GM18868 (cell line): ENCODE measurements around the gene DPRX.
"Not testable (repeated sequence)": the region's sequence is repeated elsewhere in the genome, so short reads cannot be mapped to it uniquely, and the experiment has no call there.

ENCODE experiments used
- ATAC-seq: cut with Tn5 transposase; IDR thresholded peaks from one replicate; pipeline ENCODE4 v1.9.1; 2021; ENCODE audit warnings: mild to moderate bottlenecking, moderate library complexity; ENCODE audit not compliant: unreplicated experiment

The DPRX gene

GRCh38 chr19:53644061-53644816 is 12.4 kb downstream of the DPRX start:
- no peak for ATAC-seq

- no peak for ATAC-seq
Observed at GRCh38 chr19:53646144-53646543, 14.3 kb downstream of the DPRX start.

- no peak for ATAC-seq
Observed at GRCh38 chr19:53647350-53647749, 15.6 kb downstream of the DPRX start.

- ATAC-seq: no peak
Observed at GRCh38 chr19:53647792-53648191, 16.0 kb downstream of the DPRX start.

GRCh38 chr19:53649746-53650593 is 18.2 kb downstream of the DPRX start:
- ATAC-seq: no peak

- ATAC-seq: no peak
Observed at GRCh38 chr19:53652476-53652875, 20.7 kb downstream of the DPRX start.

- ATAC-seq: no peak
Observed at GRCh38 chr19:53655042-53655665, 23.4 kb downstream of the DPRX start.

GRCh38 chr19:53657330-53657729 is 25.5 kb downstream of the DPRX start:
- ATAC-seq: no peak

- no peak for ATAC-seq
Observed at GRCh38 chr19:53657778-53658177, 26.0 kb downstream of the DPRX start.

GRCh38 chr19:53659292-53659691 is 27.5 kb downstream of the DPRX start:
- ATAC-seq: no peak

- no peak for ATAC-seq
Observed at GRCh38 chr19:53660584-53660983, 28.8 kb downstream of the DPRX start.

GRCh38 chr19:53662209-53662608 is 30.4 kb downstream of the DPRX start:
- ATAC-seq: no peak

- ATAC-seq: no peak
Observed at GRCh38 chr19:53664152-53664551, 32.4 kb downstream of the DPRX start.

- no peak for ATAC-seq
Observed at GRCh38 chr19:53664760-53665159, 33.0 kb downstream of the DPRX start.

- ATAC-seq: not testable (repeated sequence)
Observed at GRCh38 chr19:53666331-53666730, 34.5 kb downstream of the DPRX start.

- ATAC-seq: not testable (repeated sequence)
Observed at GRCh38 chr19:53668804-53669203, 37.0 kb downstream of the DPRX start.

- ATAC-seq: no peak
Observed at GRCh38 chr19:53670345-53670744, 38.5 kb downstream of the DPRX start.

- ATAC-seq: no peak
Observed at GRCh38 chr19:53671663-53672062, 39.9 kb downstream of the DPRX start.
